GM19467 (cell line): ENCODE measurements around the gene CEP41.
"Not testable (repeated sequence)": the region's sequence is repeated elsewhere in the genome, so short reads cannot be mapped to it uniquely, and the experiment has no call there.

Experiments used
- ATAC-seq: cut with Tn5 transposase; IDR thresholded peaks from one replicate; pipeline ENCODE4 v1.9.1; 2021; ENCODE audit warnings: mild to moderate bottlenecking, moderate library complexity; ENCODE audit not compliant: unreplicated experiment

The CEP41 gene

GRCh38 chr7:130393101-130393561 is 47.7 kb downstream of the CEP41 start:
- ATAC-seq = no peak

DNA sequence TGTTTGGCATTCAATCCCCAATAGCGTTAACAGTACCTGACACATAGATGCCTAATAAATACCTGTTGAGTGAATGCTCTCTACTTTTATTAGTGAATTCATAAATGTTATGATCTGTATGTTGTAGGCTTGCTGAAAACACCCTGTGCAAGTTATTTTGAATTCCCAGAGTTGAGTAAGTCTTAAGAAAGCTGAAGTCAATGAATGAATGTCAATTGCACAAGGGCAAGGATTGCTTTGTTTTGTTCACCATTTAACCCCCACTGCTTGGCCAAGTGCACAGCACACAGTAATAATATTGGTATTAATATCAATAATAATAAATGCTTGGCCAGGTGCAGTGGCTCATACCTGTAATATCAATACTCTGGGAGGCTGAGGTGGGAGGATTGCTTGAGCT is 50.3 kb downstream of the CEP41 start:
- no peak for ATAC-seq

GRCh38 chr7:130388671-130389070 is 52.1 kb downstream of the CEP41 start:
- ATAC-seq = no peak

DNA sequence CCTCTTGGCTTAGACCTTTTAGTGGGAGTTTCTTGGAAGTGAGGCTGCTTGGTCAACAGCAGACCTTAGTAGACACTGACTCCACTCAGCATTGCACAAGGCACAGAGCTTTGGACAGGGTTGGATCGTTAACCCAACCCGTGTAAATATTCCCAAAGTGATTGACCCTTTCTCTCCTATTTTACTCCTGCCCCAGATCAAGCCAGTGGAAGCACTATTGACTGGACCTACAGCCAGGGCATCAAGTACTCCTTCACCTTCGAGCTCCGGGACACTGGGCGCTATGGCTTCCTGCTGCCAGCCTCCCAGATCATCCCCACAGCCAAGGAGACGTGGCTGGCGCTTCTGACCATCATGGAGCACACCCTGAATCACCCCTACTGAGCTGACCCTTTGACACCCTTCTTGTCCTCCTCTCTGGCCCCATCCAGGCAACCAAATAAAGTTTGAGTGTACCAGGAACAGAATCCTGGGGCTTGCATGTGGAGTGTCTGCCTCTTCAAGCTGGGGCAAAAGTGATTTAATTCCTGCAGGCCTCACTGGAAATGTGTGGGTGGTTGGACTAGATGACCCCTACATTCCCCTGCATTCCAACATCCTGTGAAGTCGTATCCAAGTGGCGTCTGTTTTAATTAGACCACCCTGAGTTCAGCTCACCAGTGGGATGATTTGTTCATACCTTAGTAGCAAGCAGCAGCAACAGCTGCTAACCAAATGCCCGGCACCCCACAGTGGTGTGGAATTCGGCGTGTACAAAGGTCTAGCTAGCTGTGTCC is 53.0 kb downstream of the CEP41 start:
- no peak for ATAC-seq

DNA sequence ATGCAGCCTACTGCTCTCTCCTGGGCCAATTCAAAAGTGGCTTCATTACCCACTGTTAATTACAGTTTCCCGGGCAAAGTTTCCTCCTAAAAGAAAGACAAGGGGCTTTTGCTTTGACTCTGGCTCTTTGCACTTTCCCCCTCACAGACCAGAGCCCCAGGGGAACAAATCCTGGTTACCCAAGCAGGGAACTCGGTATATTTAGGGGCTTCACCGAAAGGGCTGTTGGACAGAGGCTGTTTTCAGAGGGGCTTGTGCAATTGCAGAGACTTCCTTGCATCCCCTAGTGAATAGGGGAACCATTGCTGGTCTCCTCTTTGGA is 53.5 kb downstream of the CEP41 start:
- ATAC-seq = no peak

DNA sequence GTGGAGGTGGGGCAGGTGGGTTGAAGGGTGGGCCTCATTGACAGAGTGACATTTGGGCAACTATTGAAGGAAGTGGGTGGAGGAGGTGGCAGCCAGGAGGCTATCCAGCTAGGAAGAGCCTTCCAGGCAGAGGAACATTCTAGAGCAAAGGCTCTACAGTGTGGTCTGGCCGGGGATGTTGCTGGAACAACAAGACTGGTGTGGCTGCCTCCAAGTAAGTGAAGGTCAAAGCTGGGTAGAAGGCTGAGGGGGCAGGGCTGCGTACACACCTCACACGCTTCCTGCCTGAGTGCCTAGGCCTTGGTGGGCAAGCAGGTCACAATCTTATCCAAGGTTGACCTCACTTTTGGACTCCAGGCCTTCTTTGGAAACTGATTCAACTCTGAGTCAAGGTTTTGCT is 53.9 kb downstream of the CEP41 start:
- ATAC-seq = no peak

- no peak for ATAC-seq
Measured at GRCh38 chr7:130385600-130386066, 55.2 kb downstream of the CEP41 start.

DNA sequence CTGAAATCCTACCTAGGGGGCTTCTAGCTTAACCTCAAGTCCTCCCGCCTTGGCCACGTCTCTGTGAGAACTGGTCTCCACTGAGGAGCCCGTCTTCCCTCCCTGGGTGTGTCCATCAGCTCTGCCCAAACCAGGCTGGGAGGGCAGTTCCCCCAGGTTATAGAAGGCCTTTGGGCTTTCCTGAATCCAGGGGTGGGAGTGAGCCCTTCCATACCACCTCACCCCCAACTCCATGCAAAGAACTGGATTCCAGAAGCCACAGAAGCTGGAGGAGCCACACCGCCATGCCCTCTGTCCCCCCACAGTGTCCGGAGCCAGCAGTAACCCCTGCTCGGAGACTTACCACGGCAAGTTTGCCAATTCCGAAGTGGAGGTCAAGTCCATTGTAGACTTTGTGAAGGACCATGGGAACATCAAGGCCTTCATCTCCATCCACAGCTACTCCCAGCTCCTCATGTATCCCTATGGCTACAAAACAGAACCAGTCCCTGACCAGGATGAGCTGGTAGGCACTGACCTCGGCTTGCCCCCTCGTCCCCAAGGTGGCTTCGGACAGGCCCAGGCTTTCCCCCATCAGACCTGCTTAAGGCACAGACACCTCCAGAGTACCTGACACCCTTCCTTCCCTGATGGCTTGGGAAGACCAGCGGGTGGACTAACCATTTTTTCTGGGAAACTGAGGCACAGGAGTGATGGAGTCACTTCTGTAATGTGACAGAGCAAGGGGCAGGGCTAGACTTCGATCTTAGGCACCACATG is 55.8 kb downstream of the CEP41 start:
- no peak for ATAC-seq

- no peak for ATAC-seq
Measured at GRCh38 chr7:130384371-130384801, 56.4 kb downstream of the CEP41 start.

- no peak for ATAC-seq
Measured at GRCh38 chr7:130383187-130383980, 57.4 kb downstream of the CEP41 start.

- ATAC-seq = no peak
Measured at GRCh38 chr7:130381468-130382312, 59.1 kb downstream of the CEP41 start.

DNA sequence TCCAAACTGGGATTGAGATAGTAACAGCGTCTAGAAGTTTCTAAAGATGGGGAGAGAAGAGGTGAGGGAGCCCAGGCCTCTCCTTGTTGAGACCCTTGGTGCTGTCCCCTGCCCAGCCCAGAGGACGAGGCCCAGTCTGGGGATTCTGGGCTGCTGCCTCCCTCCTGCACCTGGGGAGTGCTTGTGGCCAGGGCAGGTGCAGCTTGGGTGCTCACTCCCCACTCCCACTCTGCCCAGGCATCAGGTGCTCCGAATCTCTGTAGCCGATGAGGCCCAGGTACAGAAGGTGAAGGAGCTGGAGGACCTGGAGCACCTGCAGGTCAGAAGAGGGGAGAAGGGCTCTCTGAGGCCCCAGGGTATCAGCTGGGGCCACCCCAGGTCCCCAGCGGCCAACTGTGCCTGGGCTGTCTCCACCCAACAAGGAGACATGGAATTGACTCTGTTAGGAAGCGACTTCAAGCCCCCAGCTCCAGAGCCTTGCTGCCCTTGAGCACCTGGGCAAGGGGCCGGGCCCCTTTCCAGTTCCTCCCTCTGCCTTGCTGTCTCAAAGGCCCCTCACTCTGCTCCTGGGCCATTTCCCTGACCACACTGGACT is 59.9 kb downstream of the CEP41 start:
- no peak for ATAC-seq

DNA sequence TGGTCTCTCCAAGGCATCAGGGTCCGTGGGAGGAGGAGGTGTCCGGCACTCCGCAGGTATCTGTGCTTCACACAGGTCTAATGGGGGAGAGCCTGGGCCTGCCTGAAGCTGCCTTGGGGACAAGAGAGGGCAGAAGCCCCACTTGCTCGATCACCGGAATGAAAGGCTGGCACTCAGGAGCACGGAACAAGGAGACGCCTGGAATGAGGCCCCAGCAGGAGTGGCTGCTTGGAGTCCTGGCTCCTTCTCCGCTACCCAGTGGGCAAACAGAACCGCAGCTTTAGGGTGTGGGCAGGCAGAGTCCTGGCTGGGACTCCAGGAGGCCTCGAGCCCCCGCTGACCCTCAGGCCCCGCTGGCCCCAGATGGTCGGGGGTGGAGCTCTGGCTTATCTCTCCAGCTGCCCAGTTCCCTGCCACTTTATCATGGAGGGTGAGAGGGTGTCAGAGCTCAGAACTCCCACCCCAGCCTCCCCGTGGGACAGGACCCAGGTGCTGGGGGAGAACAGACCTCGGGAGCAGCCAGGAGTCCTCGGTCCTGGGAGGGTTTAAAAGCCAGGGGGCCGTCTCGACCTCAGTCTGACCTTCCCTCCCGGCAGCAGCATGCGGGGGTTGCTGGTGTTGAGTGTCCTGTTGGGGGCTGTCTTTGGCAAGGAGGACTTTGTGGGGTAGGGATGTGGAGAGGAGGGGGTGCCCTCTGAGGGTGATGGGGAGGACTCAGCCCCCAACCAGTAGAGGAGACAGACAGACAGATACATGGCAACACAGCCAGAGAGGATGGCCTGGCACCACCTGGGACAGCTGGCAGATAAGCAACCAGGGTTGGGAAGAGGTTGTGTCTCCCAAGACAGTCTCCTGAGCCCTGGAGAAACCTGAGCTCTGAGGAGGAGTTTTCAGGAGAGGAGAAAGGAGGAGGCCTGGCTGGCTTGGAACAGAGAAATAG is 60.6 kb downstream of the CEP41 start, which contains the start of gene CPA1:
TSS of gene CPA1 (plus strand) at position 574 of the 940 bp plus-strand sequence. CDS start at position 601, 27 bp downstream.
- ATAC-seq = no peak

DNA sequence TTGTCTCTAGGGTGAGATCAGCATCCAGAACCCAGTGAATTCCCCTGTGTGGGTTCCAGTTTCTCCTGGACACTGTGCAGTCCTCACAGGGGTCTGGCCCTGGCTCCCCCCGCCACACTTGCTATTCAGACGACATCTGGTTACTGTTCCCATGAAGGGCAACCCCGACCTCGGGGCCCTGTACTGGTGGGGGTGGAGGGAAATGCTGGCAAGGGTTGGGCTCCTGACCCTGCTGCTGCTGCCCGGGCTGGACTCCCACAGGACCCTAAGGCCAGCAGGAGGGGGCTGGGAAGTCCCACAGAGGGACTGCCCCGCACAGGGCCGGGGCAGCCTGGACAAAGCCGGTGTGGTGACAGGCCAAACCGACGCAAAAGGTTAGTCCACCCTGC is 61.3 kb downstream of the CEP41 start:
- ATAC-seq = no peak

DNA sequence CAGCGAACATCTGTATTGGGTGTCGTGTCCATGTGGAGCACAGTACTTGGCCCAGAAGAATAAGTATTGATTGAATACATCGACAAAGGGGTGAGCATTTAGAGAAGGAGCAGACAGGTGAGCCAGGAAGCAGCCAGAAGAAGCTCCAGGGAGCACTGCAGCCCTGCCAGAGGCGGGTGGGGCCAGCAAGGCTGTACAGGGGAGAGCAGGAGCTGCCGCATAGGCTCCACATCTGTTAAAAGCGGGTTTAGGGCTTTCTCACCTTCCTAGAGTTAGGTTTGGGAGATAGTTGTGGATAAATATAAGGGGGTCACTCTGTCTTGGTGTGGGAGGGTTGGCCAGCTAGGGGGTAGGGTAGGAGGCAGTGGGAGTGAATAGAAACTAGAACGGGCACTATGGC is 61.8 kb downstream of the CEP41 start:
- ATAC-seq = no peak

DNA sequence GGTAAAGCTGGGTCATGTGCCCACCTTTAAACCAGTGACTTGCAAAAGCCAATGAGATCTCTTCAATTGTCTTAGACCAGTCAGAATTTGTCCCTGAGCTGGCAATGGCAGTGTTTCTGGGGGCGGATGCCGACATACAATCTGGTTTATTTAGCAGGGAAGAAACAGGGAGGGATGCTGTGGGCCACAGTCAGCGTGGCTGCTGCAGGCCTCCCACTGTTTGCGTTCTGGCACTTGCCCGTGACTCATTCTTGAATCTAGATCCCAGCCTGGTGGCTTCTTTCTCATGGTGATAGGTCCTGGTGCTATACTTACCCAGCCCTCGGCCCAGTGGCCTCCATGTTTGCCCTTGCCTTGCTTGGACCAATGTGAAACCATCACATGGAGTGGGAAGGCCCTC is 63.6 kb downstream of the CEP41 start:
- ATAC-seq = no peak

DNA sequence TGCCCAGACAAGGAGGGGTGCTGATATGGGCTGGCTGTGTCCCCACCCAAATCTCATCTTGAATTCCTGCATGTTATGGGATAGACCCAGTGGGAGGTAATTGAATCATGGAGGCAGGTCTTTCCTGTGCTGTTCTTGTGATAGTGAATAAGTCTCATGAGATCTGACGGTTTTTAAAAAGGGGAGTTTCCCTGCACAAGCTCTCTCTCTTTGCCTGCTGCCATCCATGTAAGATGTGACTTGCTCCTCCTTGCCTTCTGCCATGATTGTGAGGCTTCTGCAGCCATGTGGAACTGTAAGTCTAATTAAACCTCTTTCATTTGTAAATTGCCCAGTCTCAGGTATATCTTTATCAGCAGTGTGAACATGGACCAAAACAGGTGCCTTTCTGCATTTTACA is 64.4 kb downstream of the CEP41 start:
- not testable (repeated sequence) for ATAC-seq

- no peak for ATAC-seq
Measured at GRCh38 chr7:130374507-130374906, 66.3 kb downstream of the CEP41 start.
